Activated T-cell treated with anti-CD3 and anti-CD28 coated beads for 48 hours (primary cell): ENCODE data around the gene TNIP2.
"Not testable (repeated sequence)": the region's sequence is repeated elsewhere in the genome, so short reads cannot be mapped to it uniquely, and the experiment has no call there.

Experiments
- DNase-seq: peaks from one replicate; pipeline ENCODE4 v3.0.0-alpha.2; 2020; ENCODE audit warnings: low read depth

The TNIP2 gene

DNA sequence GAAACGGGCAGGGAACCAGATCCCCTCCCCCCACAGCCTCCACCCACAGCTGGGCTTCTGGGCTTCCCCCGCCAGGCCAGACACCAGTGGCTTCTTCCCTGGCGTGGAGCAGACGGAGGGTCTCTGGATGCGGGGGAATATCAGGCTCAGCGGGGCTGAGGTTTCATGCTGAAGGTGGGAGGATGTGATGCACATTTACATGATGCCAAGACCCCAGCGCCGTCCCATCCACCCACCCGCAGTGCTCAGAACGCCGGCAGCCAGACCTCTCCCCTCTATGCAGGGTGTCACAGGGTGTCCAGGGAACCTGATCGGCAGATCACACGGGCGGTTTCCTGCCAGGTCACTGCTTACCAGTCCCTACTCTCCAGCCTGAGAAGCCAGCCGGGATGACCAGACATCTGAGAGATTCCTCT is 12.8 kb upstream of the TNIP2 start:
- no peak for DNase-seq

DNA sequence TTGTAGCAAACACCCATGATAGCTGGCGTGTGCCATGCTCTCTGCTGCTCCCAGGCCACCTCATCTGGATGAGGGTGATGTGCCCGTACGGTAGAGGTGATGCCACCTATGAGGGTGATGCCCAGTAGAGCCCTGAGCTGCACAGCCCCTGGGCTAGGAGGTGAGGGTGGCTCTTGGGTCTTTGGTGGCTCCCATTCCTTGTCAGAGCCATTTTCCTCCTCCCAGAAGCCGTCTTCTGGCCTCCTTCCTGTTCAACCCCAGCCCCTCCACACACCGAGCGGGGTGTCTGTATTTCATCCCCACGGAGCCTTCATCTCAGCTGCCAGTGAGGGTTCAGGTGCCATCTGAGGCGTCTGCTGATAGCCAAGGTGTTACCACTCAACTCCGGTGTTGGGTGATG is 12.0 kb upstream of the TNIP2 start:
- DNase-seq = no peak

DNA sequence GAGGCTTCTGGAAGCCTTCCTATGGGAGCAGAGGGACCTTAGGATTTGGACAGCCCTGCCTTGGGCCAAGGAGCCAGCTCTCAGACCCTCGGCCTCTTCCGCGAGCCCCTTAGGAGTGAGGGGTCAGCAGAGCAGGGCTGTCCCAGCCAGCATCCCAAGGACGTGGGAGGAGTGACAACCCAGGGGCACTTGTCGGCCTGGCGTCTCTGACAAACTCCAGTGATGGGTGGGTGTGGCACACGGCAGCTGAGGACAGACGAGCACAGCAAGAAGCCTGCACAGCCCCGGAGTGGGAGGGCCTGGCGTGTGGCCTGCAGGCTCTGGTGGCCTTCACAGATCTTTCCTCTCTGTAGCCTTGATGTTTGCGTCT is 11.6 kb upstream of the TNIP2 start:
- no peak for DNase-seq

DNA sequence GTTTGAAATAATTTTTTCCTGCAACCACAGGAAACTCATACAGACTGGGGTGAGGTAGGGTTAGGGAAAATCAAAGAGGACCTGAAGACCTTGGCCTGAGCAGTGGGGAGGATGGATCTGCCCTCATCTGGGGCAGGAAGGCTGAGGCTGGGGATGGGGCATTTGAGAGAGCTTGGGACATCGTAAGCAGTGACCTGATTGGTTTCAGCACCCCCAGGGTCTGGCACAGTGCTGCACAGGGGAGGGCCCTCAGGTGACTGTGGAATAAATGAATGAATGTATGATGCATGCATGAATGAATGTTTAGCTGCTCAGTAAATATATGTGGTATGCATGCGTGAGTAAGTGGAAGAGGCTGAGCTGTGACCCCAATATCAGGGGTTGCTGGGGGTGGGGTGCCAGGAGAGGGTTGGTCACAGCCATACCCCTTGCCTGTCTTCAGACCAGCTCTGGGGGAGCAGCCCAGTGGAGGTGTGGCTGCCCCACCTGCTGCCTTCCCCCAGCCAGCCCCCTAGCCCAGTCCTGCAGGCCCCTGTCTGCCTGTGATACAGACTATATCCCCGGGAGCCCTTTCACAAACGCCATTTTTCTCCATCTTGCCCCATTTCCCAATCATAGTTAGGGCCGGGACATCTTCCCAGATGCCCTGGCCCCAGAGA is 11.0 kb upstream of the TNIP2 start:
- DNase-seq = no peak

DNA sequence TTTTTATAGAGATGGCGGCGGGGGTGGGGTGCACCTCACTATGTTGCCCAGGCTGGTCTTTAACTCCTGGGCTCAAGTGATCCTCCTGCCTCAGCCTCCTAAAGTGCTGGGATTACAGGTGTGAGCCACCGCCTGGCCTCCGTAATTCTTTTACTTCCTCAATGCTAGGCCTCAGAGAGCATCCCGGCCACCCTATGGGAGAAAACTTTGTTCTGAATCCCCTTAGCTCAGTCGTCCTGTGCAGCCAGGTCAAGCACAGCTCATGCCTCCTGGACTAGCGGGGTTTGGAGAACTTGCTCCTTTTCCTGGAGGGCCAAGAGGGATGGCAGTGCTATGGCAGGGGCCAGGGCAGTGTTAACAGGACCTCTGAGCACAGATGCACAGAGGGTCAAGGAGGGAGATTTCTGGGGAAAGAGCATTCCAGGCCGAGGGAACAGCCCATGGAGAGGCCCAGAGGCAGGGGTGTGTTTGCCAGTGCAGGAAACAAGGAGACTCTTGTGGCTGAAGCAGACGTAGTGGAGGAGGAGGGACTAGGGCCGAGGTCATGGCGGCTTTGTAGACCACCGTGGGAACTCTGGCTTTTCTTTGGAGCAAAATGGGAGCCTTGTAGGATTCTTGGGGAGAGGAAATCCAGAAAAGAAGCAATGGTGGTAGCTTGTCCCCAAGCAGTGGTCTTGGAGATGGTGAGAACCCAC is 9.8 kb upstream of the TNIP2 start:
- no peak for DNase-seq

DNA sequence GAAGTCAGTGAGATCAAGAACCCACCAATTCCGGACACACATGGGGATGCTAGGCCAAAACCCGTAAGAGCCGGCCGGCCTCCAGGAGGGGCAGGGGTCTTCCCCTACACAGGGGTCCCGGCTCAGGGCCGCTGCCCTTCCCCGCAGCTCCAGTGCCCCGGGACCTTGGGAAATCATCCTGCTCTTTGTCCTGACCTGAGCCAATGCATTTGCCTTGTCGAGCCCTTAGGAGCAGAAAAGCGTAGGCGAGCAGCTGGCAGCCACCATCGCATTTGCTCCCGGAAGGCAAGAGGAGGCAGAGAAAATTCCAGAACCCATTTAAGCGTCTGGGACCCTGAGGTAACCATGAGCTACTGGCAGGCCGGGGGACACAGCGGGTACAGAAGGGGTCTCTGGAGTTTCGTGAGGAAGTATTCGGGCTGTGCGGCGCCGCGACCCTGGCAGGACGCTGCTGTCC is 7.4 kb upstream of the TNIP2 start:
- DNase-seq = no peak

DNA sequence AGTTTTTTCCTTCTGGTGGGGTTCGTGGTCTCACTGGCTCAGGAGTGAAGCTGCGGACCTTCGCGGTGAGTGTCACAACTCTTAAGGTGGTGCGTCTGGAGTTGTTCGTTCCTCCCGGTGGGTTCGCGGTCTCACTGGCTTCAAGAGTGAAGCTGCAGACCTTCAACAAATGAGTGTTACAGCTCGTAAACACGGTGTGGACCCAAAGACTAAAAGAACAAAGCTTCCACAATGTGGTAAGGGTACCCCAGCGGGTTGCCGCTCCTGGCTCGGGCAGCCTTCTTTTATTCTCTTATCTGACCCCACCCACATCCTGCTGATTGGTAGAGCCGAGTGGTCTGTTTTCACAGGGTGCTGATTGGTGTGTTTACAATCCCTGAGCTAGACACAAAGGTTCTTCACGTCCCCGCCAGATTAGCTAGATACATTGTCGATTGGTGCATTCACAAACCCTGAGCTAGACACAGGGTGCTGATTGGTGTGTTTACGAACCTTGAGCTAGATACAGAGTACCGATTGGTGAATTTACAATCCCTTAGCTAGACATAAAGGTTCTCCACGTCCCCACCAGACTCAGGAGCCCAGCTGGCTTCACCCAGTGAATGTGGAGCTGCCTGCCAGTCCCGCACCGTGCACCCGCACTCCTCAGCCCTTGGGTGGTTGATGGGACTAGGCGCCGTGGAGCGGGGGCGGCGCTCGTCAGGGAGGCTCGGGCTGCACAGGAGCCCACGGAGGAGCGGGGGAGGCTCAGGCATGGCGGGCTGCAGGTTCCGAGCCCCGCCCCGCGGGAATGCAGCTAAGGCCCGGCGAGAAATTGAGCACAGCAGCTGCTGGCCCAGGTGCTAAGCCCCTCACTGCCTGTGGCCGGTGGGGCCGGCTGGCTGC is 6.6 kb upstream of the TNIP2 start:
- not testable (repeated sequence) for DNase-seq

DNA sequence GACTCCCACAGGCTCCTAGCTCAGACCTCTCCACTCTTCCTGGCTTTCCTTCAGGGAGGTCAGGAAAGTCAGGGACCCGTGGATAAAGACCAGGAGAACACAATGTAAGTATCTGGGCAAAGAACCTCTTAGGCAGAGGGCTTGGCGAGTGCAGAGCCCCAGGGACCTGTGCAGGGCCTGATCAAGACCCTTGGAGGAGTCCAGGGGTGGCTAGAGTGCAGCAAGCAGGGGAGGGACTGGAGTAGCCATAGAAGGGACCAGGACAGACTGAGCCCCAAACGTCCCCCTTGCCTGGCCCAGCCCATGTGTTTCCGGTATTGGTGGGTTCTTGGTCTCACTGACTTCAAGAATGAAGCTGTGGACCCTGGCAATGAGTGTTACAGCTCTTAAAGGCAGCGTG is 5.9 kb upstream of the TNIP2 start:
- DNase-seq = no peak

DNA sequence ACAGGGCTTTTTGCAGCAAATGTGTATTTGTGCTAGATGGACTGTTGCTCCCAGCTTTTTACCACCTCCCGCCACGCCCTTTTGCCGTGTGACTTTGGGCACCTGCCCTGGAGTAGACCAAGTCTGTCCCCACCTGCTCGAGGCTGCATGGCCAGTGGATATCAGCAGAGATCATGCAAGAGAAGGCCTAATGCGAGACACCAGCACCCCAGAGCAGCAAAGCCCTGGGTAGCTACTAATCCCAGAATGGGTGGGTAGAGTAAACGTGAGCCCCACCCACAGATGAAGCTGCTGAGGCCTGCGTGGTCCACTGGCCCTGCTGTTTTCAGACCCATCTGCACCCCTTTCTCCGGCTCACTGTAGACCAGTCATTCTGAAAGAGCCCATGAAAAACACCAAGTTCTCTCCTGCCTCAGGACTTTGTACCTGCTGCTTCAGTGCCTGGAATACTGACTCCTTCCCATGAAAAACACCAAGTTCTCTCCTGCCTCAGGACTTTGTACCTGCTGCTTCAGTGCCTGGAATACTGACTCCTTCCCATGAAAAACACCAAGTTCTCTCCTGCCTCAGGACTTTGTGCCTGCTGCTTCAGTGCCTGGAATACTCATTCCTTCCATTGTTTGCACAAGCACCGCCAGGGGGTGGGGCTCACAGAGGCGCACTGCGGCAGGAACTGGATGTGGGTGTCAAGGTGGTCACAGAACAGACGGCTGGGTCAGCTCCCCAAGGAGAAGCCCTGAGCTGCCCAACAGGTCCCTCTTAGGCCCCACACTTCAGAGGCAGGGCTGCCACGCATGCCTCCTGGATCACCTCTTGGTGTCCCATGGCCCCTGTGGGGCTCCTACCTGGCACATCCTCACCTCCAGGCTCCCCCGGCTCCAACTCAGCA is 5.1 kb upstream of the TNIP2 start:
- no peak for DNase-seq

DNA sequence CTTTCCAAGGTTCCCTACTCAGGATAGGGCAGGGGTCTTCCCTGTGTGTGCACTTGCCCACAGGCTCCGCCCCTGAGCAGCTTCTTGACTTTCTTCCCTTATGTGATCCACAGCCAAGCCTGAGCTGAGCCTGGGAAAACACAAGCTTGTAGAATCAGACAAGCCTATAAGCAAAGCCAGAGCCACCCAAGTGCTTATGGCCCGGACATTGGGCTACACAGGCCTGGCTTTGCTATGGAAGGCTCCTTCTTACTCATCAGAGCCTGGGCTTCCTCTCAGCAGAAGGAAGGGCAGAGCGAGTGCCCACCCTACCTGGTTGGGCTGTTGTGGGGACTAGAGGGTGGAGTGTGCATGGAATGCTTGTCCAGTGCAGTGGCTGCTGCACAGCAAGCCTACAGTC is 1.3 kb upstream of the TNIP2 start:
- DNase-seq = no peak

DNA sequence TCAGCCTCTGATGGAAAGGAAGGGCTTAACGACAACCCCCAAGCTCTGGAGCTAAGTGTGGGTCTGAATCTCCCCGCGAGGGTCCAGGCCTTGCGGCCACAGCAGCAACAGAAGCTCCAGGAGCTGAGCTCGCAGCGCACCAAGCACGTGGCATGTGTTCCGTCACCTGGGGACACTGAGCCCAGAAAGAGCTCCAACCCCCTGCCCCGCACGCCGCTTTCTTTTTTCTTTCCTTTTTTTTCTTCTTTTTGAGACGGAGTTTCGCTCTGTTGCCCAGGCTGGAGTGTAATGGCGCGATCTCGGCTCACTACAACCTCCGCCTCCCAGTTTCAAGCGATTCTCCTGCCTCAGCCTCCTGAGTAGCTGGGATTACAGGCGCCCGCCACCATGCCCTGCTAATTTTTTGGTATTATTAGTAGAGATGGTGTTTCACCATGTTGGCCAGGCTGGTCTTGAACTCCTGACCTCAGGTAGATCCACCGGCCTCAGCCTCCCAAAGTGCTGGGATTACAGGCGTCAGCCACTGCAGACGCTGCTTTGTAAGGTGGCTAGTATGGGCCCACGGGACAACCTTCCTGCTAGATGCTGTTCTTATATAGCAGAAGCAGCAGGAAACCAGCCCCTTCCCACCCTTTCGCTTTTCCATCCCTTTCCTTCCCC is 685 bp upstream of the TNIP2 start:
- no peak for DNase-seq

DNA sequence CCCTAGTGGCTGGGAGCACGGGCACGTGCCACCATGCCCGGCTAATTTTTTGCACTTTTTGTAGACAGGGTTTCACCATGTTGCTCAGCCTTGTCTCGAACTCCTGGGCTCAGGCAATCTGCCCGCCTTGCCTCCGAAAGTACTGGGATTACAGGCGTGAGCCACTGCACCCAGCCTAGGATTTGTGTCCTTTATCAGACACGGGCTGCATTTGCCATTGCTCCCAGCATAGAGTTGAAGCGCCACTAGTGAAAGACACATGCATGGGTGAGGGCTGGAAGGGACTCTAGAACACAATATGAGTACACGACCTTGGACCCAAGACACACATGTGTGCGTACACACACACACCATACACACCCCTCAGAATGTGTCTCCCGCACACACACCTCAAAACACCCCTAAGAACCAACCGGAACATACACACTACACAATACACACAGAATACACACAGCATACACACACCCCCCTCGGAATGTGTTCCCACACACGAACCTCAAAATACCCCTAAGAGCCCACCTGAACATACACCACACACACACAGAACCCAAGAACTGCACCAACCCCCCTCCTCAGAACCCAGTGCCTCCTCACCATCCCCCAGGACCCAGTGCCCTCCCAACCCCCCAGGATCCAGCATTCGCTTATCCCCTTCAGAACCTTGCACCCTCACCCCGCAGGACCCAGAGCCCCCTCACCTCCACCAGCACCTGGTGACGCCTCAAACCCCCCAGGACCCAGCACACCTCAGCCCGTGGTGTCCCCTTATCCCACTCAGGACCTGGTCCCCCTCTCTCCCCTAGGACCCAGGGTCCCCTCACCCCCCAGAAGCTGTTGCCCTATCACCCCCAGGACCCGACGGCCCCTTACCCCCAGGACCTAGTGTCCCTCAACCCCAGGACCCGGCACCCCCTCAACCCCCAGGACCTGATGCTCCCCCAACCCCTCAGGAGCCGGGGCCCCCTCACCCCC is 1.0 kb downstream of the TNIP2 start:
- no peak for DNase-seq

DNA sequence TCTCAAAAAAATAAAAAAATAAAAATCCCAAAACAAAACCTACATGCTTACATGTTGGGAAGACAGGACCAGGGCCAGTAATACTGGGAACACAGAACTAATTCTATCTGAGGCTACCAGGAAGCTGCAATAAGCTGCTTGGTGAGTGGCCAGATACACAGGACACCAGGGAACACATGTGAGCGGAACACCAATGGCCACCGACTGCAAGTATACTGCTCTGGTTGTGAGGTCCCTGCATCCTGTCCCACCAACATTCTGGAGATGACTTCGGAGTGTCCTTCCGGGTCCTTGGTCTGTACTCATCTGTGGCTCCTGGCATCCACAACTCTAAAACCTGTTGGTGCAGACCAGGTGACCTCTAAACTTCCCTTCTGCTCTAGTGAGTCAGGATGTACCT is 2.7 kb downstream of the TNIP2 start:
- no peak for DNase-seq

DNA sequence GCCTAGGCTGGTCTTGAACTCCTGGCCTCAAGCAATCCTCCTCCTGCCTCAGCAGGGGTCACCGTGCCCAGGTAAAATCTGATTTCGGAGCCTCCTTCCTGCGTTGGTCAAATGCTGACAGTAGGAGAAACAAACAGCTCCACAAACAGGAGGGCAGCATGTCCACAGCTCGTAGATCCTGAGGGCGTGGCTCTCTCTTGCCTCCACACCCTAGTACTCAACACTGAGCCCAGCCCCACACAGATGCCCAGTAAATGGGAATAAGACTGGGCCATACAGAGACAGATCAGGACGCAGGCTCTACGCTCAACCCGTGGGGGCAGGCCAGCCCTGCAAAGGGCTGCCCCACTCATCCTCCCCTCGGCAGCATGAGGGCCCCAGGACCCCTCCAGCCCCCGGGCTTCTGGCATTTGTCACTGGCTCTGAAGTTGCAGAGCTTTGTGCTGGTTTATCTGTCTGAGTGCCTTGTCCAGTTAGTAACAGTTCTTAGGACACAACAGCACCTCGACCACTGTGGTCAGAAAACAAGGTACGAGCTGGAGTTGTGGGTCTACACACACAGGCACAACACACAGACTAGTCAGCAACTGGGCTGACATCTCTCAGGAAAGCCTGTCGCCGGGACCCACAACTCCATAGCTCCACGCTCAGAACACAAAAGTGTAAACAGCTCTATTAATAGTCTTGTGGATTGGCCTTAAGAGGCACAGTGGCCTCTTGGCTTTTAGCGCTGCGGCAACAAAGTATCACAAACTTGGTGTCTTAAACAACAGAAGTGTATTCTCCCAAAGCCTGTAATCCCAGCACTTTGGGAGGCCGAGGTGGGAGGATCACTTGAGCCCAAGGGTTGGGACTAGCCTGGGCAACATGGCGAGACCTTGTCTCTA is 5.2 kb downstream of the TNIP2 start:
- no peak for DNase-seq

DNA sequence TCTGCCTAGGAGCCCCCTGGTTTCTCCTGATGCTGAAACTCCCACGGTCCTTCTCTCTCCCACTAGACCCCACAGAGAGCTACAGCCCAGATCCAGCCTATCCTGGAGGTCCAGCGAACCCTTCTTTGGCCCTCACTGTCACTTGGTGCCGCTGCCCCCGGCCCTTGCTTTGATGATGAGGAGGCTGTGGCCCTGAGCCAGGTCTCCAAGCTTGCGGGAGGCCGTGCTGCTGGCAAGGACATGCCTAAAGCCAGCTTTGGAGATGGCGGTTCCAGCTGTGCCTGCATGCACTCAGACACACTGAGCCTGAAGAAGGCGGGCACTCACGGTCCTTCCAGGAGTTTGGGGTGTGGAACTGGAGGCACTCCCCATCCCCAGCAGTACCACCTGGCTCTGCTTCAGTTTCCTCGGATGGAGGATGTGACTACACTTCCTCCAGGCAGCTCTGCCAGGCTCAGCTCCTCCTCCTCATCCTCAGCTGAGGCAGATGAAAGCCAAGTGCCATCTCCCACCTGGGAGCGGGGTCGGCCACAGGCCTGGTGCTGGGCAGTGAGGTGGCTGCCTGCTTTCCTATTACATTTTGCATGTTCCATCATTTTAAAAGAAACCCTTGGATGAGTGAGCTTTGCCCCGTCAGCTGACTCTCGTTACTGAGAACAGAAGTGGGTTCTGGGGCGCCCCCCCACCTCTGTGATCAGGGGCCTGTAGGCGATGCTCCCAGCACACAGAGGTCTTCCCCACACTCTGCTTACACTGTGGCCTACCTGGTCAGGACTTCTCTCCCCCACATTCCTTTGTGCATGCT is 9.0 kb downstream of the TNIP2 start:
- DNase-seq = no peak

DNA sequence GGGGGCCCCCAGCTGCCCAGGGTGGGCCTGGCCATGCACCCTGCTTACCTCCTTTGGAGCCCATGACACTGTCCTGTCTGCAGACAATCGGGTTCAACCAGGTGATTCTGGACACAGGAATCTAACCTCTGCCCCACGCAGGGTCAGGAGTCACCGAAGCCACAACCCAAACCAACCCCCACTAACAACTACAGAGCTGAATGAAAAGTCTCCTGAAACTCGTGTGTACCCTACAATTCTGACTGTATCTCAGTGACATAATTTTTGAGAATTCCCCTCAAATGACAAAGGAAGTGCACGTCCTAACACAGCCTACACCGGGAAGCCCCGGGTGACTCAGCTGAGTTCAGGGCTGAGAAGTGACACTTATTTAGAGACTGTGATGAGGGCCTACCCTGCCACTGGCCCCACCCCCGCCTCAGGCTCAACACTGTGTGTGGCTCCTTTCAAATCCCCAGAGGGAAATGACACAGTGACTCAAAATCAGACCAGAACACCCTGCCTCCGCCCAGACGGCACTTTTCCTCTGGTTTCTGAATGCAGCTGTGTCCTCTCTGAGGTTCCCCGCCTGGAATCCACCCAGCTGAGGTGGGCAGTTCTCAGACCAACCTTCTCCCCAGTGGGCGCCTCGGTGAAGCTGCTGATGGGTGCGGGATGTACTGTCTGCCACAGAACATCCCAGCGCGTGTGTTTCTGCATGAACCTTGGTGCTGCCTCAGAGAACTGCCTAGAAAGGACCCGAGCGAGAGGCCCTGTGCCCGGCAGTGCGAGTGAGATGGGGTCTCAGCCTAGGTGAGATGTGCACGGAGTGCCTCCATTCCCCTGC is 9.9 kb downstream of the TNIP2 start:
- peak; percentile 90 for DNase-seq

DNA sequence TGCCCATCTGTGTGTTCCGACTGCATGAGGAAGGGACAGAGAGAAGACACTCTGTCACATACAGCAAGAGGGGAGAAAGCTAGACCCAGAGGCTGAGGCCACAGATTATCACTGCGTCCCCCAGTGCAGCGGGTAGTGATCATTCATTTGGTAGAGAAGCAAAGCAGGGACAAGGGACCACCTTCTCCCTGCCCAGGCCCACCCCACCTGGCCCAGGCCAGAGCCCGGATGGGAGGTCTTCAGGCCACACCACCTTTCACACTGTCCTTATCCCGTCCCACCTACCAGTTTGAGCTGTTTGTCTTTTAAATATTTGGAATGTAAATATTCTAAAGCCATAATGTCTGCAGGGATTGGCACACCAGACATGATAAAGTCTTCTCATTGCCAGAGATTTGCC is 10.6 kb downstream of the TNIP2 start:
- no peak for DNase-seq
